Fibroblast of lung (primary cell): ENCODE measurements around the gene SCAF11.

ENCODE experiments used
- EZH2 ChIP-seq: IDR thresholded peaks from 2 replicates; pipeline ENCODE4 v1.5.1; 2012; ENCODE audit warnings: low read length, control low read depth, mild to moderate bottlenecking; ENCODE audit errors: missing control alignments
- TF ChIP-seq, protein P1 (sequence below), 2 donors: IDR thresholded peaks in 1 of 2; conservative IDR thresholded peaks in 1 of 2; 1 replicate in 1 of 2; 2 replicates in 1 of 2; pipeline ENCODE4 v1.5.1; 2011 to 2012; ENCODE audit warnings: low read length in 2 of 2, control low read depth in 1 of 2, inconsistent platforms in 1 of 2, low read depth in 1 of 2, mild to moderate bottlenecking in 1 of 2

- TF ChIP-seq, protein P1, sequence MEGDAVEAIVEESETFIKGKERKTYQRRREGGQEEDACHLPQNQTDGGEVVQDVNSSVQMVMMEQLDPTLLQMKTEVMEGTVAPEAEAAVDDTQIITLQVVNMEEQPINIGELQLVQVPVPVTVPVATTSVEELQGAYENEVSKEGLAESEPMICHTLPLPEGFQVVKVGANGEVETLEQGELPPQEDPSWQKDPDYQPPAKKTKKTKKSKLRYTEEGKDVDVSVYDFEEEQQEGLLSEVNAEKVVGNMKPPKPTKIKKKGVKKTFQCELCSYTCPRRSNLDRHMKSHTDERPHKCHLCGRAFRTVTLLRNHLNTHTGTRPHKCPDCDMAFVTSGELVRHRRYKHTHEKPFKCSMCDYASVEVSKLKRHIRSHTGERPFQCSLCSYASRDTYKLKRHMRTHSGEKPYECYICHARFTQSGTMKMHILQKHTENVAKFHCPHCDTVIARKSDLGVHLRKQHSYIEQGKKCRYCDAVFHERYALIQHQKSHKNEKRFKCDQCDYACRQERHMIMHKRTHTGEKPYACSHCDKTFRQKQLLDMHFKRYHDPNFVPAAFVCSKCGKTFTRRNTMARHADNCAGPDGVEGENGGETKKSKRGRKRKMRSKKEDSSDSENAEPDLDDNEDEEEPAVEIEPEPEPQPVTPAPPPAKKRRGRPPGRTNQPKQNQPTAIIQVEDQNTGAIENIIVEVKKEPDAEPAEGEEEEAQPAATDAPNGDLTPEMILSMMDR (conservative IDR thresholded peaks at IDR 0.05 in 1 of 2, IDR thresholded peaks at IDR 0.05 in 1 of 2; ENCODE audit: low read depth in 1 of 2, low read length in 2 of 2): no peak
- TF ChIP-seq EZH2: no peak
Measured at GRCh38 chr12:45914090-45914489, 76.3 kb downstream of the SCAF11 start.
